DOHH2 (cell line): ENCODE results near the gene EPB41L3.

Experiments
- EZH2phosphoT487 ChIP-seq: fragments of 200-600 bp; sonication (generic); IDR thresholded peaks from 2 replicates; pipeline ENCODE4 v1.6.1; 2017; ENCODE audit warnings: borderline replicate concordance, mild to moderate bottlenecking, antibody characterized with exemption, low read length, moderate library complexity, mixed read lengths
- TF ChIP-seq, protein P1 (sequence below): fragments of 200-600 bp; sonication (generic); IDR thresholded peaks from one replicate; pipeline ENCODE4 v1.5.1; 2014; ENCODE audit warnings: antibody characterized with exemption, mild to moderate bottlenecking, low read depth, low read length; ENCODE audit not compliant: poor library complexity, severe bottlenecking

GRCh38 chr18:5467671-5468070, 76.1 kb downstream of the EPB41L3 start:
- TF ChIP-seq, protein P1, sequence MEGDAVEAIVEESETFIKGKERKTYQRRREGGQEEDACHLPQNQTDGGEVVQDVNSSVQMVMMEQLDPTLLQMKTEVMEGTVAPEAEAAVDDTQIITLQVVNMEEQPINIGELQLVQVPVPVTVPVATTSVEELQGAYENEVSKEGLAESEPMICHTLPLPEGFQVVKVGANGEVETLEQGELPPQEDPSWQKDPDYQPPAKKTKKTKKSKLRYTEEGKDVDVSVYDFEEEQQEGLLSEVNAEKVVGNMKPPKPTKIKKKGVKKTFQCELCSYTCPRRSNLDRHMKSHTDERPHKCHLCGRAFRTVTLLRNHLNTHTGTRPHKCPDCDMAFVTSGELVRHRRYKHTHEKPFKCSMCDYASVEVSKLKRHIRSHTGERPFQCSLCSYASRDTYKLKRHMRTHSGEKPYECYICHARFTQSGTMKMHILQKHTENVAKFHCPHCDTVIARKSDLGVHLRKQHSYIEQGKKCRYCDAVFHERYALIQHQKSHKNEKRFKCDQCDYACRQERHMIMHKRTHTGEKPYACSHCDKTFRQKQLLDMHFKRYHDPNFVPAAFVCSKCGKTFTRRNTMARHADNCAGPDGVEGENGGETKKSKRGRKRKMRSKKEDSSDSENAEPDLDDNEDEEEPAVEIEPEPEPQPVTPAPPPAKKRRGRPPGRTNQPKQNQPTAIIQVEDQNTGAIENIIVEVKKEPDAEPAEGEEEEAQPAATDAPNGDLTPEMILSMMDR, result no peak
- no peak for TF ChIP-seq EZH2phosphoT487
